ENCODE data around the gene MAD1L1.

Gene MAD1L1

GRCh38 chr7:2050511-2050866 is 182.3 kb downstream of the MAD1L1 start:
- H3K27me3 ChIP-seq (ENCODE audit: insufficient read depth, low read depth): no peaks in the 10 kb centered on the region
- no peak overlapping the region for H3K4me2 ChIP-seq
- H3K27ac ChIP-seq: no peak overlapping the region
- no peaks in the 10 kb centered on the region for H3K36me3 ChIP-seq (ENCODE audit: insufficient read depth)
- no peak overlapping the region for H3K9ac ChIP-seq
- no peak overlapping the region for H3K4me3 ChIP-seq (IDR thresholded peaks at IDR 0.05; ENCODE audit: insufficient read depth, low read depth, low read length)
- H4K20me1 ChIP-seq (ENCODE audit: insufficient read depth): no peaks in the 10 kb centered on the region
- no peaks in the 10 kb centered on the region for H3K79me2 ChIP-seq (ENCODE audit: insufficient read depth, low read depth)
- no peak overlapping the region for H2AFZ ChIP-seq (ENCODE audit: low read depth)
- H3K4me1 ChIP-seq (ENCODE audit: low read depth, poor library complexity, severe bottlenecking): no peaks in the 10 kb centered on the region
- no peak for TF ChIP-seq CTCF (conservative IDR thresholded peaks at IDR 0.05; ENCODE audit: low read depth, low read length)

GRCh38 chr7:2049782-2050510 is 182.8 kb downstream of the MAD1L1 start:
- H3K9ac ChIP-seq: no peak overlapping the region
- no peak for TF ChIP-seq CTCF (conservative IDR thresholded peaks at IDR 0.05; ENCODE audit: low read depth, low read length)
- no peak overlapping the region for H3K27ac ChIP-seq
- H3K4me1 ChIP-seq (ENCODE audit: low read depth, poor library complexity, severe bottlenecking): no peaks in the 10 kb centered on the region
- H3K4me3 ChIP-seq (IDR thresholded peaks at IDR 0.05; ENCODE audit: insufficient read depth, low read depth, low read length): no peak overlapping the region
- no peak overlapping the region for H3K4me2 ChIP-seq
- H3K36me3 ChIP-seq (ENCODE audit: insufficient read depth): no peaks in the 10 kb centered on the region
- H3K27me3 ChIP-seq (ENCODE audit: insufficient read depth, low read depth): no peaks in the 10 kb centered on the region
- H4K20me1 ChIP-seq (ENCODE audit: insufficient read depth): no peaks in the 10 kb centered on the region
- H2AFZ ChIP-seq (ENCODE audit: low read depth): no peak overlapping the region
- H3K79me2 ChIP-seq (ENCODE audit: insufficient read depth, low read depth): no peaks in the 10 kb centered on the region

- Histone ChIP-seq H2AFZ (ENCODE audit: low read depth) (no peak overlapping the region), H4K20me1 (ENCODE audit: insufficient read depth) (no peaks in the 10 kb centered on the region), H3K4me3 (IDR thresholded peaks at IDR 0.05; ENCODE audit: insufficient read depth, low read depth, low read length) (no peak overlapping the region), H3K27me3 (ENCODE audit: insufficient read depth, low read depth) (no peaks in the 10 kb centered on the region), H3K79me2 (ENCODE audit: insufficient read depth, low read depth) (no peaks in the 10 kb centered on the region), H3K36me3 (ENCODE audit: insufficient read depth) (no peaks in the 10 kb centered on the region), H3K9ac (no peak overlapping the region), H3K4me2 (no peak overlapping the region), H3K27ac (no peak overlapping the region), H3K4me1 (ENCODE audit: low read depth, poor library complexity, severe bottlenecking) (no peaks in the 10 kb centered on the region)
- no peak for TF ChIP-seq CTCF (conservative IDR thresholded peaks at IDR 0.05; ENCODE audit: low read depth, low read length)
Observed at GRCh38 chr7:2049111-2049781, 183.5 kb downstream of the MAD1L1 start.

GRCh38 chr7:2048531-2048930 is 184.2 kb downstream of the MAD1L1 start:
- Histone ChIP-seq H3K36me3 (ENCODE audit: insufficient read depth) (no peaks in the 10 kb centered on the region), H3K9ac (no peak overlapping the region), H2AFZ (ENCODE audit: low read depth) (no peak overlapping the region), H3K27me3 (ENCODE audit: insufficient read depth, low read depth) (no peaks in the 10 kb centered on the region), H3K27ac (no peak overlapping the region), H3K79me2 (ENCODE audit: insufficient read depth, low read depth) (no peaks in the 10 kb centered on the region), H4K20me1 (ENCODE audit: insufficient read depth) (no peaks in the 10 kb centered on the region), H3K4me2 (no peak overlapping the region), H3K4me3 (IDR thresholded peaks at IDR 0.05; ENCODE audit: insufficient read depth, low read depth, low read length) (no peak overlapping the region), H3K4me1 (ENCODE audit: low read depth, poor library complexity, severe bottlenecking) (no peaks in the 10 kb centered on the region)
- TF ChIP-seq CTCF (conservative IDR thresholded peaks at IDR 0.05; ENCODE audit: low read depth, low read length): no peak
